Measurements from ENCODE around the gene KLHL2.
"Not testable (repeated sequence)": the region's sequence is repeated elsewhere in the genome, so short reads cannot be mapped to it uniquely, and the experiment has no call there.

KLHL2 gene

GRCh38 chr4:165201806-165202205 is 5.6 kb upstream of the KLHL2 start:
- no peak for DNase-seq (ENCODE audit: low read depth)

DNA sequence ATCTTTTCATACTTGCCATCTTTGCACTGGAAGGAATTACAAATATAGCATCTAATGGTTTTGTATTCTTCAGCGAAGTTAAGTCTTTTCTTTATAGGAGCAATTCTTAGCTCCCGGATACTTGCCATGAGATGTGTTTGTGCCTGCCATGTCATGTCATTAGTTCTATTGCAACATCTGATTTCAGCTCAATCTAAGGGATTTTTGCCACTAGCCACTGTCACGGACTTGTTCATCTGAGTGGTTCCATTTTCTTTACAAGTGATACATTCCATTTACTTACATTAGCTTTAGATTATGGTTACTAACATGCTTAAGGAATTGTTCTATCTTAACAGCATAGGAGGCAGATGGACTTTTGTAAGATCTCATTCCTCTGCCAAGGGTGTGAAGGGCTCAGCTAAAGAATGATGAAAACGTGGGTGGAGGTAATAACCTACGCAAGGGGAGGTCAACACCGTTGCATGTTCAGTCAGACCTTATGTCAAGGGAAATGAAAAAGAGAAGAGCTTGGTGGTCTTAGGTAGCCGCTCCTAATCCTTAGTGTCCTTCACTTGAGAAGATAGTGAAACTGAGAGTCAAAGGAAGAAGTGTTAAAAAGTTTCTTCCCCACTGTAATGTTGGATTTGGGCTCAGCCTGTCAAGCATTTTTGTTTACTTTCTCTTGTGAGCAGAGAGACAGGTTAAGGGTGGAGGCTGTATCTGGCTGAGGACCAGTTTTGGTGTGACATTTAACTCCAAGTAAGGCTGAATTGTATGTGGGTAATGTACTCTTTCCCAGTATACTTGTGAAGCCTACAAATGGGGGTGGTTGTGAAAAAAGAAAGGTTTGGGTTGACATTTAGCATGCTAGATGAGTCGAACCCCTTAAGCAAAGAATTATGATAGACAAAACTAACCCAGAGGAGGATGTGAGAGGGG is 3.6 kb upstream of the KLHL2 start:
- DNase-seq (ENCODE audit: low read depth) = no peak

GRCh38 chr4:165204462-165204830 is 2.9 kb upstream of the KLHL2 start:
- DNase-seq (ENCODE audit: low read depth) = no peak

- DNase-seq (ENCODE audit: low read depth) = no peak
These were observed 338 bp upstream of the KLHL2 start for GRCh38 chr4:165207016-165207430.

DNA sequence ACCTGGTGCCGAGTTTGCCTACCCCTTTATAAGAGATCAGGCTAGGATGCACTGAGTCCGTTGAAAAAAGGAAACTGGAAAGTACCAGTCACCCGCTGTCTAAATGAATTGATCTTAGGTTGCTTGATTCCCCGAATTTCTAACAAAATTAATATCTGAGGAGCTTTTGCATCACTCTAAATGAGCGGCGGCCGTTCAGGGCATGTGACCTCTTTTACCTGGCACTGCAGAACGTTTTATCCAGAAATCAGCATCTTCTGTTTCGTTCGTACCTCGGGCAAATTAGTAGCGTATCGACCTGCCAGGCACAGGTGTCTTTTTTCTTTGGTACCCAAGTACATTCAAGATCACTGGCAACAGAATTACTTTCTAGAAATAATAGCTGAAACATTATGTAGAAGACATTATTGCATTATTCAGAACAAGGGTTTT is 876 bp downstream of the KLHL2 start:
- no peak for DNase-seq (ENCODE audit: low read depth)

GRCh38 chr4:165208741-165209388 is 1.5 kb downstream of the KLHL2 start:
- no peak for DNase-seq (ENCODE audit: low read depth)

- no peak for DNase-seq (ENCODE audit: low read depth)
These were observed 2.4 kb downstream of the KLHL2 start for GRCh38 chr4:165209796-165210195.

DNA sequence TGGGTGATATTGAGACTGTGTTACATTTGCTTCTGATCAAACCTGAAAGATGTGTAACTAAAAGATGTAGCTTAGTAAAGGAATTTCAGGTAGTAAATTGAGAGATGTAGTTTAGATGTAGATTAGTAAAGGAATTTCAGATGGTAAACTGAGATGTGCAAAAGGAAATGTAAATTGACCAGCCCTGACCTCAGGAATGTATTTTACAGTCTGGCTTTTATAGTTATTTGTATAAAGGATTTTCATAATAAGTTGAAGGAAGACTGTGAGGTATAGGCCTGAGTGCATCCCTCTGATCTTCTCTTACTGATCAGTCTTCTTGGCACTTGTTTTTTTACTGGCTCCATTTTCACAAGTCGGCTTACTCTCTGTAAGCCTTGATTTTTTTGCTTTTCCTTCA is 3.2 kb downstream of the KLHL2 start:
- DNase-seq (ENCODE audit: low read depth) = no peak

DNA sequence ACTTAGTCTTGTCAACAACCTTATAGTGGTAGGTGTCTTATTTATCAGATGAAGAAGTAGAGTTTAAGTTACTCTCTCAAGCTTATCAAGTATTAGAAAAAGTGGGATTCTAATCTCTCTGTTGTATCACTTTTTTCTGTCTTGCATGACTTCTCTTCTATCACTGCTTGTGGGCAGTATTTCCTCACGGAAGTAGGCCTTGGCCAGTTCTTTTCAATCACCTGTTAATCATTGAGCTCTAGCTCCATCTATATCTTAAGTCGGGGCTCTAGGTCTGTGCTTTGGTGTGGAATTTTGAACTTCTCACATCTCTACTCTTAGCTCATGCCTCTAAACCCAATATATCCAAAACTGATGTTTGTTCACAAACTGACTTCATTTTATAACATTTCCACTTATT is 5.3 kb downstream of the KLHL2 start:
- DNase-seq (ENCODE audit: low read depth) = not testable (repeated sequence)

DNA sequence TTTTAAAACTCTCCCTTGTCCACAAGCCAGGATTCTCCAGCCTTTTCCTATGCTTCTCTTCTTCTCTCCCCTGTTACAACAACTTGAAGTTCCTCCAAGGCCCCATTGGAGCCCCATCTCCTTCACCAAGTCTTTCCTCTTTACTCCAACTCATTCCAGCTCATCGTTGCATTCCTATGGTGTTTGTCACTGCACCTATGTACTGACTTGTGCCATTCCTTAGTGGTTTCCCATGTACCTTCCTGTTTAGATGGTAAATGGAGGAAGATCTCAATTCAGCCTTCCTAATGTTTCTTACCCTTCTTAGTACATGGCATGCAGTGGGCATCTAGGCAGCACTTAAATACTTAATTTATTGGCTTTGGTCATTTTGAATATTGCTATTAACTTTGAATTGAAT is 6.0 kb downstream of the KLHL2 start:
- DNase-seq (ENCODE audit: low read depth) = not testable (repeated sequence)

DNA sequence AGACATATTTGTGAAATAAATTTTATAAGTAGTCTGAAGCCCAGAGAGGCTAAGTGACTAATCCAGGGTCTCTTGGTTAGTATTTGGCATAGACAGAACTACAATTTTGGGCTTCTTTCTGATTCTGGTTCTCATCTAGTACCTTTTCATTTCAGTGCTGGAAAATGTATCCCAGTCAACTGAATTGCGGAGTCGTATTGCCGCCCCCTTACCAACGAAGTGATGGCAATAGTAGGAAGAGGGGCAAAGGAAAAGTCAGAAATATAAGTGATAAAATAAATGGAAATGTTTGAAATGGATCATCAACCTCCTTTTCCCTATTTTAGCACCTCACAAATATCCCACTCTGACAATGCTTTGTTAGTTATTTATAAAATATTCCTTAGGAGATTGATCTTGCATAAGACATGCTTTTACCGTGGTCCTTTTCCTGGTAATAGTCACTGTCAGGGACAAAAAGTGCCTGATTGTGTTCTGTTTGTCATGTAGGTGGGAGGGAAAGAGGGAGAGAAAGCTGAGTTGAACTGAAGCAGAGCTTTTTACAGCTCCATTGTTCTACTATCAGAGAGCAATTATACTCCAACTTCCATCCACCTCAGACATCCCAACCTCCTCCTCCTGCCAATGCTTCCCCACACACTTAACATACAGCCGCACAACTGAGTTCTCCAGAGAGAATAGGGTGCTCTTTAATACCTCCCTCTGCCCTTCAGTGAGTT is 6.8 kb downstream of the KLHL2 start:
- DNase-seq (ENCODE audit: low read depth) = not testable (repeated sequence)

DNA sequence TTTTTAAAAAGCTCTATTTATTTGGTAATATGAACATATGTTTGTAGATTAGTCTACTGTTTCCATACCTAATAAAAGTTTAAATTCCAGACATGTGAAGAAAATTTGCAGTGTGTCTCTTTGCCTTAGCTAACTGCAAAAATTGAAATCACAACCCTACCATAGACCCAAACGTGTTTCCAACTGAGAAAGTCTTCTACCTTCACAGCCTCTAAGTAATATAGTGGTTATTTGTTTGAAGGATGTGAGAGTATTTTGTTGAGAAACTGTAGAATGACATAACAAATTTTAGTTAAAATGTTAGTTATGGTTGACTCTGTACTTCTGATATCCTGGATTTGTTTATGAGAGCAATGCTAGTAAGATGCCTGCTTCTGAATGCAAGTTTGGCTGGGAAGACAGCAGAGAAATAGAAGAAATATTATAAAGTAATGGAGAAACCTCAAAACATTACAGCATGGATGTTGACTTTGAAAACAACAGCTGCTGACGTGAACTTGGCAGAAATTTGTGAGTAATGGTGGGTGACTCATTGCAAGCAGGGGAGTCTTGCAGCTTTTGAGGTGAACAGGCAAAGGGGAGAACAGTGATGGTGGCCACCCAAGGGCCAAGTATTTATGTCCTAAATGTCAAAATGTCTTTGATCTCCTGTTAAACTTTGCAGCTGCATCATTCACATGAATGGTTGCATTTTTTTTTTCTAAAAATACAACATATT is 7.8 kb downstream of the KLHL2 start:
- DNase-seq (ENCODE audit: low read depth) = not testable (repeated sequence)

- not testable (repeated sequence) for DNase-seq (ENCODE audit: low read depth)
These were observed 8.6 kb downstream of the KLHL2 start for GRCh38 chr4:165215761-165216487.

GRCh38 chr4:165217325-165217724 is 10.0 kb downstream of the KLHL2 start:
- DNase-seq (ENCODE audit: low read depth) = no peak

- DNase-seq (ENCODE audit: low read depth) = not testable (repeated sequence)
These were observed 13.9 kb downstream of the KLHL2 start for GRCh38 chr4:165221306-165221705.

GRCh38 chr4:165221993-165222650 is 14.8 kb downstream of the KLHL2 start:
- not testable (repeated sequence) for DNase-seq (ENCODE audit: low read depth)

DNA sequence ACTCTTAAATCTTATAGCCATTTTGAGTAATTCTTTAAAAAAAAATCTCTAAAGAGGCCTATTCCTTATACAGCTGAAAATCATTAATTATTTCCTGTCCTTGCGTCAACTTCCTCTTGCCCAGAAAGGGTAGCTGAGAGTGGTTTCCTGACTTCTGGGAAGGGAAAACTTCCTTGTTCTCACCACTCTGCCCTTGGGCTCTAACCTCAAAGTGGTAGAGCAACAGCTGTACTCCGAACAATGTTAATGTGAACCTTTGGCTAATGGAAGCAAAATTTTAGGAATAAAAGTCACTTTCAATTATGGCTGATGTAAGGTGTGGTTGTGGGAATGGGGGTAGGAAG is 15.3 kb downstream of the KLHL2 start:
- DNase-seq (ENCODE audit: low read depth) = no peak

DNA sequence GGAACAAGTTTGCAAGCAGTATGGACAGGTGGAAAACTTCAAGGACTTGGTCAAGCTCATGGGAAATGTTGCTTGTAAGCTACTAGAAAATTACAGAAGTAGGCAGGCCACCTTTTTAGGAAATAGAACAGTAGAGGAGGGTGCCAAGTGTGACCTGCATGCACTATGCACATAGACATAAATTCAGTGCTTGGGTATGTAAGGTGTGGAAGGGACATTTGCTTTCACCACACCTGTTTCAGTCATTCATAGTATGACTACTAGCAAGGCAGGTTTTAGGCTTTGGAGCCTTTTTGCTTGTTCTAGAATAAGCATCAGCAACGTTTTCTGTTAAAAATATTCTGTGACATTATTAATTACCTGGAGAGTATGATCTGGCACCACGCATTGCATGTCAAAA is 20.0 kb downstream of the KLHL2 start:
- DNase-seq (ENCODE audit: low read depth) = not testable (repeated sequence)

DNA sequence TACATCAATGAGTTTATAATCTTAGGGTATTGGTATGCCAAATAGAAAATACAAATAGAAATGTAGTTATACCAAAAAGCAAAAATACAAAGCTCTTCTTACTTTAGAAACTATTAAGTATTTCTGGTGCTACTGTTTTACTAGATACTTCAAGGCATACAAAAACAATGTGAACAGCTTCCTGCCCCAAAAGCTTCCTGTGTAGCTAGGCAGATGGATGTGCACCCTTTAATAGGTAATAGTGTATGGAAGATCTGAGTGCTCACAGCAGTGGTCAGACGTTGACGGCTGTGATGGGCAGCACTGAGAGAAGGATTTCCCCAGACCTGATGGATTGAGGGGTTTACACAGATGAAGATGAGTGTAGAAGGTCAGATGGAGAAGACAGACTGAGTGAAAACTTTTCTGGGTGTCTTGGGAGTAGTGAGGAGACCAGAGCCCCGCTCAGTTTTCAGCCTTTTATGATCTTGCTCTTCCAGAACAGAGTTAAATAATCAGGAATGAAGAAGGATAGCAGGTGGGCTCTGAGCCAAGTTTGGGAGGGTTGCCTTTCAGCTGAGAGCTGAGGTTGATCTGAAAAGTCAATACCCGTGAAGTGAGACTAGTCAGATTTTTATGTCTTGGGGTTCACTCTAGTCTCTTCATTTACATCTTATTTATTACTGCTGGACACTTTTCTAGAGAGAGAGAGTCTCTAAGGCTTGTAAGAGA is 22.3 kb downstream of the KLHL2 start:
- DNase-seq (ENCODE audit: low read depth) = not testable (repeated sequence)
